ENCODE results near the gene VPS9D1.
A peak's percentile ranks its signal among the peaks of the same experiment; 100 is the strongest.
"Not testable (repeated sequence)": the region's sequence is repeated elsewhere in the genome, so short reads cannot be mapped to it uniquely, and the experiment has no call there.

The VPS9D1 gene

DNA sequence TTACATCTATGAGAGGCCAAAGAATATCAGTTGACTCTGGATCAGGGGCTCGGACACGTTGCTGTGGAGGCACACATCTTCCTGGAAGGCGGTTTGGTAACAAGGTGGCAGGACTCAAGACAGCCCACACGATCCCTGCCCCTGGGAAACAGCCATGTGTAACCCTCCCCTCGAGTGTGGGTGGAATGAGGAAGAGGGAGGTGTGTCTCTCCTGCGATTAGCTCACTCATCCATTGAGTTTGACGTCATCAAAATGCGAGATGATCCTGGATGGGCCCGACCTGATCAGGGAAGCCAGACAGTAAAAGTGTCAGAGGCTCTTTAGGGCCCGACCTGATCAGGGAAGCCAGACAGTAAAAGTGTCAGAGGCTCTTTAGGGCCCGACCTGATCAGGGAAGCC lies 56.5 kb downstream of the VPS9D1 start:
- DNase-seq (ENCODE audit: low read depth): not testable (repeated sequence)

DNA sequence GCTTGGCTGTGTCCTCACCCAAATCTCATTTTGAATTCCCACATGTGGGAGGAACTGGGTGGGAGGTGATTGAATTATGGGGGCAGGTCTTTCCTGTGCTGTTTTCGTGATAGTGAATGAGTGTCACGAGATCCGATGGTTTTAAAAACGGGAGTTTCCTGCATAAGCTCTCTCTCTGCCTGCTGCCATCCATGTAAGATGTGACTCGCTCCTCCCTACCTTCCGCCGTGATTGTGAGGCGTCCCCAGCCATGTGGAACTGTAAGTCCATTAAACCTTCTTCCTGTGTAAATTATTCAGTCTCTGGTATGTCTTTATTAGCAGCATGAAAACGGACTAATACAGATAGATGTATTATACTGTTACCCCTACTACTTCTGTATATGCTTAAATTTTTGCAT lies 59.5 kb downstream of the VPS9D1 start:
- no peak for DNase-seq (ENCODE audit: low read depth)

DNA sequence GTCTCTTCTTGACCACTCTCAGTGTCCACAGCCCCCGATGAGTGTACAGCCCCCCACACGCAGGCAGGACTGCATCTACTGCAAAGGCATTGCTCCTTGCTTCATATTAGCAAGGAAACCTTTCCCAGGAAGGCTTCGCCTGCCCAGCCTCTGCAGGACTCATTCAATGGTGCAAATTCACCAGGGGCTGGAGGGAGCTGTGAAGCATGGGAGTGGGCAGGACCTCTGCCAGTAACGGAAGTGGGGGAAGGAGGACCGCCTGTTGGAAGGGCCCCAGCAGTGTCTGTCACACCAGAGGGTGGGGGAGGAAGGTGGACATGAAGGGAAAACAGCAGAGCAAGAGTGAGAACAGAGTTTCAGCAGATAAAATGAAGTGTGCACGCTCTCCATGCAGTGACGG lies 60.6 kb downstream of the VPS9D1 start:
- no peak for DNase-seq (ENCODE audit: low read depth)

DNA sequence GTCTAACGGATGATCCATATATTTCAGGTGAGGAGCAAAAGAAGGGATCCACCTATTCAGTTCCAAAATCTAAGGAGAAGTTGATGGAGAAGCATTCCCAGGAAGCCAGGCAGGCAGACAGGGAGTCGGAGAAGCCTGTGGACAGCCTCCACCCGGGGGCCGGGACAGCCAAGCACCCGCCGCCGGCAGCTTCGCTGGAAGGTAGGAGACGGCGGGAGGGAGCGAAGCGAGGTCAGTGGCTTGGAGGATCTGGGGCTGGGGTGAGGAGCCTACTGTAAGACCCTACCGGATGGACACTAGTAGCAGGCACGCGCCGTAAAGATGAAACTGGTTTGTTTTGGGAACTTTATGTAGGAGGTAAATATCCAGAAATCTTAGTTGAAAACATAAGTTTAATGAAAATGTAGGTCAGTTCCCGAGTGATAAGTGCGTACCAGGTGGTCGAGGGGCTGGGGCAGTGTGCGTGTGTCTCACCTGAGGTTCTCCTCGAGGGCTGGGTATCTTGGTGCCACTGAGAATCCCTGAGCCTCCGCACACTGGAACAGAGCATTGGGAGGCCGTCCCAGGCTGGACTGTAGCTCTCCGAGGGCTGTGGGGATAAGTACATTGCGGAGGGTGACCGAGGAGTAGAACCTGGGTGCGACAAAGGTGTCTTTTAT lies 62.3 kb downstream of the VPS9D1 start:
- no peak for DNase-seq (ENCODE audit: low read depth)

DNA sequence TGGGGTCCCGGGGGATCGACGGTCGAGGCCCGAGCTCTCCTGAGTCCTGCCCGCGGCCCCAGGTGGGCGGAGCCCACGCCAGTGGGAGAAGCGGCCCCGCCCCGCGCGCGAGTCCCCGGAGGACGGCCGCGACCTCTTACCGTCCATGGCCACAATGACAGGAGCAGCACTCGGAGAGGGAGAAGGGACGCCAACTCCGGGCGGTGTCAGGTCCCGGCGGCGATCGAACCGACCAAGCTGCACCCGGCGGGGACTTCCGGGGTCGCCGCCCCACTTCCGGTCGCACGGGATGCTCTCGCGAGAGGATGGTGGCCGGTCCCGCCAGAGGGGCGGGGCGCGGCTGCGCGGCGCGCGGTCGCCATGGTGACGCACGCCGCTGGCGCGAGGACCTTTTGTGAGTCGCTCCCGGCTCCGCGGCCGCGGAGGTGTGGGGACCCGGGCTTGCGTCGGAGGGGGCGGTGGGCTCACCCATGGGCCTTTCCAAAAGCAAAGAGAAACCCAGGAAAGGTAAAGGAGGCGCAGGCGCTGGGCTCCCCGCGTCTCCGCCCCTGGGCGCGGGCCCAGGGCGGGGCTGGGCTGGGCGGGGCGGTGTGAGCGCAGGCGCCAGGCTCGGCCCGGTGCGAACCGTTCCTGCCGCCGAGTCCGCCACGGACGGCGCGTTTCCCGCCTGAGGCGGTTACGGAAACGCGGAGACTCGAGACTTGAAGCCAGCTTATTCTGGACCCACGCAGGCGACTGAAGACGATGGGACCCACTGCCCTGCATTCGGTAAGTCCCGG lies 63.1 kb downstream of the VPS9D1 start, which contains the start of the genes CHMP1A and SPATA33:
Gene CHMP1A, minus strand, starts transcription at position 267 of the 779 bp plus-strand sequence. Its CDS starts 120 bp downstream, at position 147.
Gene SPATA33, plus strand, starts transcription at position 395 of the 779 bp plus-strand sequence. Its CDS starts 76 bp downstream, at position 471.
- DNase-seq (ENCODE audit: low read depth): peak; percentile 71
